Colonic mucosa (tissue), 4 donors: ENCODE data around the gene KCNK10. TPM values are rescaled to one million over a fixed set of nuclear protein-coding genes. Genes with fewer than 3 reads are reported as not detected.

ENCODE experiments used
- DNase-seq: peaks from one replicate; pipeline ENCODE4 v3.0.0-alpha.2; 2020
- H3K27ac ChIP-seq: fragments of 200-600 bp; one replicate; pipeline ENCODE4 v1.8.0; 2021
- H3K27me3 ChIP-seq: fragments of 200-600 bp; one replicate; pipeline ENCODE4 v1.8.0; 2021
- H3K36me3 ChIP-seq: fragments of 200-600 bp; one replicate; pipeline ENCODE4 v1.8.0; 2021
- H3K4me1 ChIP-seq: fragments of 200-600 bp; one replicate; pipeline ENCODE4 v1.8.0; 2021; ENCODE audit warnings: mild to moderate bottlenecking
- H3K4me3 ChIP-seq: fragments of 200-600 bp; one replicate; pipeline ENCODE4 v1.8.0; 2021
- H3K9ac ChIP-seq, 2 donors: one replicate each; pipeline ENCODE4 v1.7.0; 2013; ENCODE audit warnings: control low read depth in 2 of 2, low read depth in 2 of 2, low read length in 2 of 2
- H3K9me3 ChIP-seq: fragments of 200-600 bp; one replicate; pipeline ENCODE4 v1.8.0; 2021
- CTCF ChIP-seq: fragments of 200-600 bp; IDR thresholded peaks from one replicate; pipeline ENCODE4 v1.8.0; 2022; ENCODE audit warnings: antibody characterized with exemption, mild to moderate bottlenecking
- intact Hi-C: fragments of 100-400 bp; cut with DNase I; formaldehyde crosslinking; loops from one replicate; pipeline ENCODE4 v1.14.1; 2022
- total RNA-seq, 2 donors: library from RNA; stranded (reverse); fragmentation: NEBNext Ultra II Directional in 1 of 2; extraction: Animal tissue kit (Norgen Biotek cat#: 25700) in 1 of 2; gene quantifications; one replicate each; pipeline ENCODE4 v1.2.1, GENCODE V29; 2021
- donor health status: healthy.
- donor health status: DM: no; HTN: no; CAD: no.
- donor health status: DM: no; HTN: no; CAD: no.

KCNK10 gene
- total RNA-seq, 2 donors from 2014 or later = 0.74 to 2.1 TPM

- no peak for DNase-seq
- H3K4me1 ChIP-seq = no peaks in the 10 kb centered on the region
- no peak overlapping the region for H3K9ac ChIP-seq
- no peaks in the 10 kb centered on the region for H3K9me3 ChIP-seq
- no peak overlapping the region for H3K4me3 ChIP-seq
- intact Hi-C loops = no loop called here
- TF ChIP-seq CTCF = no peak
- no peaks in the 10 kb centered on the region for H3K36me3 ChIP-seq
- H3K27me3 ChIP-seq = no peaks in the 10 kb centered on the region
- no peak overlapping the region for H3K27ac ChIP-seq
Measured at GRCh38 chr14:88310449-88310848, 12.6 kb downstream of the KCNK10 start.

- Histone ChIP-seq H3K4me3 (no peak overlapping the region), H3K9ac (no peak overlapping the region), H3K27ac (no peak overlapping the region), H3K27me3 (no peaks in the 10 kb centered on the region), H3K9me3 (no peaks in the 10 kb centered on the region), H3K4me1 (no peaks in the 10 kb centered on the region), H3K36me3 (no peaks in the 10 kb centered on the region)
- intact Hi-C loops = no loop called here
- TF ChIP-seq CTCF = no peak
- DNase-seq = no peak
Measured at GRCh38 chr14:88310021-88310420, 13.0 kb downstream of the KCNK10 start.

- H3K27ac ChIP-seq = no peak overlapping the region
- no peaks in the 10 kb centered on the region for H3K9me3 ChIP-seq
- intact Hi-C loops = no loop called here
- no peak for DNase-seq
- TF ChIP-seq CTCF = no peak
- no peaks in the 10 kb centered on the region for H3K36me3 ChIP-seq
- no peaks in the 10 kb centered on the region for H3K4me1 ChIP-seq
- H3K27me3 ChIP-seq = no peaks in the 10 kb centered on the region
- H3K9ac ChIP-seq = no peak overlapping the region
- H3K4me3 ChIP-seq = no peak overlapping the region
Measured at GRCh38 chr14:88305528-88306322, 17.3 kb downstream of the KCNK10 start.

GRCh38 chr14:88303041-88303440, 20.0 kb downstream of the KCNK10 start:
- Histone ChIP-seq H3K4me3 (no peak overlapping the region), H3K36me3 (no peaks in the 10 kb centered on the region), H3K9me3 (no peaks in the 10 kb centered on the region), H3K4me1 (no peaks in the 10 kb centered on the region), H3K9ac (no peak overlapping the region), H3K27me3 (no peaks in the 10 kb centered on the region), H3K27ac (no peak overlapping the region)
- DNase-seq = no peak
- intact Hi-C loops = no loop called here
- no peak for TF ChIP-seq CTCF

- no peak for TF ChIP-seq CTCF
- intact Hi-C loops = no loop called here
- H3K9ac ChIP-seq = no peak overlapping the region
- DNase-seq = no peak
- H3K4me3 ChIP-seq = no peak overlapping the region
- H3K27ac ChIP-seq = no peak overlapping the region
- no peaks in the 10 kb centered on the region for H3K27me3 ChIP-seq
- no peaks in the 10 kb centered on the region for H3K4me1 ChIP-seq
- H3K9me3 ChIP-seq = no peaks in the 10 kb centered on the region
- H3K36me3 ChIP-seq = no peaks in the 10 kb centered on the region
Measured at GRCh38 chr14:88301381-88301780, 21.7 kb downstream of the KCNK10 start.
